Endothelial cell of umbilical vein (primary cell): Measurements from ENCODE around the gene SLC28A2. TPM values are rescaled to one million over a fixed set of nuclear protein-coding genes. Genes with fewer than 3 reads are reported as not detected.
A peak's percentile ranks its signal among the peaks of the same experiment; 100 is the strongest.

Source experiments
- BruUV-seq: library from RNA; stranded (reverse); fragments of 400-500 nt; replicated peaks from 2 replicates; lab custom pipeline; 2021; lab: Mats Ljungman, UMichigan
- CTCF ChIA-PET: fragments of 300-600, 350-600 bp; sonication (Branson Sonifier 250); formaldehyde crosslinking; loops from one replicate; lab custom pipeline; 2021; ENCODE audit warnings: antibody characterized with exemption, inconsistent platforms; lab: Charles Lee
- POLR2A ChIA-PET: fragments of 300-600, 350-600 bp; sonication (Branson Sonifier 250); formaldehyde crosslinking; loops from one replicate; lab custom pipeline; 2021; ENCODE audit warnings: antibody characterized with exemption, inconsistent platforms; lab: Charles Lee
- DNase-seq: peaks from one replicate; pipeline ENCODE4 v3.0.0-alpha.2; 2011; ENCODE audit warnings: low read depth, low spot score
- FAIRE-seq: peaks from 2 replicates; lab custom pipeline; 2011; peaks lifted over from hg19 to GRCh38; lab: Jason Lieb, UNC
- H2AFZ ChIP-seq: 2 replicates; pipeline ENCODE4 v1.6.0; 2012; ENCODE audit warnings: low read depth, low read length, control low read depth, inconsistent platforms
- H3K27ac ChIP-seq: 2 replicates; pipeline ENCODE4 v1.5.1; 2011; ENCODE audit warnings: low read depth, mild to moderate bottlenecking, control low read depth, low read length, moderate library complexity; ENCODE audit not compliant: insufficient read depth
- H3K27me3 ChIP-seq, 2 experiments: 2 replicates each; pipeline versions ENCODE4 v1.6.0 to v1.6.1; 2011; ENCODE audit warnings: low read length in 2 of 2, mixed read lengths in 1 of 2; ENCODE audit not compliant: control insufficient read depth in 2 of 2, insufficient read depth in 2 of 2
- H3K36me3 ChIP-seq, 2 experiments: 2 replicates in 1 of 2; 3 replicates in 1 of 2; pipeline ENCODE4 v1.5.1; 2011; ENCODE audit warnings: low read length in 2 of 2, mild to moderate bottlenecking in 1 of 2, moderate library complexity in 1 of 2; ENCODE audit not compliant: control insufficient read depth in 2 of 2, insufficient read depth in 2 of 2; ENCODE audit errors: extremely low read depth in 1 of 2
- H3K4me1 ChIP-seq: 3 replicates; pipeline ENCODE4 v1.5.1; 2011; ENCODE audit warnings: mild to moderate bottlenecking, low read length; ENCODE audit not compliant: control insufficient read depth, insufficient read depth; ENCODE audit errors: extremely low read depth
- H3K4me2 ChIP-seq: 2 replicates; pipeline ENCODE4 v1.6.1; 2011; ENCODE audit warnings: low read length, control low read depth, mixed read lengths; ENCODE audit not compliant: insufficient read depth
- H3K4me3 ChIP-seq, 3 experiments: fragments of 200-600 bp in 1 of 3; sonication (generic), shearing (Covaris generic) in 1 of 3; replicated peaks in 1 of 3; 2 replicates each; pipeline ENCODE4 v1.5.1; 2011 to 2016; ENCODE audit warnings: control low read depth in 3 of 3, low read length in 3 of 3, mild to moderate bottlenecking in 2 of 3, inconsistent platforms in 1 of 3, low read depth in 1 of 3, moderate library complexity in 1 of 3; ENCODE audit not compliant: insufficient read depth in 1 of 3
- H3K79me2 ChIP-seq: 2 replicates; pipeline ENCODE4 v1.6.0; 2012; ENCODE audit warnings: low read length, inconsistent platforms; ENCODE audit not compliant: control insufficient read depth, insufficient read depth
- H3K9ac ChIP-seq: replicated peaks from 2 replicates; pipeline ENCODE3; 2011; ENCODE audit warnings: low read length, control low read depth; ENCODE audit not compliant: insufficient read depth; ENCODE audit errors: extremely low read depth
- H3K9me1 ChIP-seq: replicated peaks from 3 replicates; pipeline ENCODE4 v1.6.0; 2011; ENCODE audit warnings: mild to moderate bottlenecking, low read length; ENCODE audit not compliant: control insufficient read depth, insufficient read depth; ENCODE audit errors: extremely low read depth
- H3K9me3 ChIP-seq: replicated peaks from 2 replicates; pipeline ENCODE4 v1.5.1; 2012; ENCODE audit warnings: low read length, inconsistent platforms; ENCODE audit not compliant: control insufficient read depth, insufficient read depth
- H4K20me1 ChIP-seq: replicated peaks from 2 replicates; pipeline ENCODE3; 2011; ENCODE audit warnings: mild to moderate bottlenecking, low read length; ENCODE audit not compliant: control insufficient read depth, insufficient read depth; ENCODE audit errors: extremely low read depth
- CTCF ChIP-seq, 2 donors: IDR thresholded peaks; 1 replicate in 1 of 2; 2 replicates in 1 of 2; pipeline ENCODE4 v1.5.1; 2011; ENCODE audit warnings: low read length in 2 of 2, mild to moderate bottlenecking in 2 of 2, moderate library complexity in 2 of 2, control low read depth in 1 of 2, inconsistent platforms in 1 of 2, low read depth in 1 of 2; ENCODE audit not compliant: insufficient read depth in 1 of 2; ENCODE audit errors: extremely low read depth in 1 of 2
- EZH2 ChIP-seq: IDR thresholded peaks from 2 replicates; pipeline ENCODE4 v1.6.1; 2012; ENCODE audit warnings: borderline replicate concordance, low read depth, mild to moderate bottlenecking, moderate library complexity, low read length, inconsistent platforms; ENCODE audit not compliant: severe bottlenecking
- MAX ChIP-seq: IDR thresholded peaks from 2 replicates; pipeline ENCODE4 v1.6.1; 2011; ENCODE audit not compliant: insufficient read depth, insufficient read length
- POLR2AphosphoS5 ChIP-seq: IDR thresholded peaks from 2 replicates; pipeline ENCODE4 v1.6.1; 2012; ENCODE audit warnings: low read depth, mild to moderate bottlenecking, control low read depth, low read length, moderate library complexity; ENCODE audit not compliant: insufficient read depth
- dilution Hi-C: fragments of 300-500 bp; cut with MboI; formaldehyde crosslinking; loops from one replicate; pipeline ENCODE4 v1.15.0; 2019; ENCODE audit warnings: low sequenced_read_pairs; ENCODE audit not compliant: extremely low pct_ligation_motif_present
- intact Hi-C: fragments of 100-400 bp; cut with micrococcal nuclease; formaldehyde crosslinking; loops from one replicate; pipeline ENCODE4 v1.10.0; 2022
- polyA plus RNA-seq, 4 experiments: library from polyadenylated mRNA; depleted of rRNA in 3 of 4; stranded (reverse) in 3 of 4; unstranded in 1 of 4; fragments of >200 nt; gene quantifications; 2 replicates each; pipeline versions ENCODE4 v1.2.1 to v1.2.3, GENCODE V29; 2011 to 2012; ENCODE audit warnings: missing spikeins in 1 of 4
- total RNA-seq: library from RNA; stranded (reverse); gene quantifications from 2 replicates; pipeline ENCODE4 v1.2.3, GENCODE V29; 2021

SLC28A2 gene
- total and polyA plus RNA-seq, 2 donors (not counting 3 experiments of a cell fraction or from before 2014, with no cell fraction given), result not detected

- TF ChIP-seq EZH2, result no peak
- TF ChIP-seq CTCF (IDR thresholded peaks at IDR 0.05; ENCODE audit: extremely low read depth in 1 of 2, insufficient read depth in 1 of 2, low read depth in 1 of 2, low read length in 2 of 2), result peak in 1 of 2 donors; percentile 2
- H3K9me1 ChIP-seq, result no peaks in the 10 kb centered on the region
- no peaks in the 10 kb centered on the region for H3K4me1 ChIP-seq
- H3K4me2 ChIP-seq, result no peak overlapping the region
- POLR2A ChIA-PET, result no interaction called here
- CTCF ChIA-PET, result no interaction called here
- DNase-seq (no peak), FAIRE-seq (no peak)
- no peaks in the 10 kb centered on the region for H3K79me2 ChIP-seq
- H2AFZ ChIP-seq, result no peak overlapping the region
- no peaks in the 10 kb centered on the region for H4K20me1 ChIP-seq
- H3K27me3 ChIP-seq, result no peaks in the 10 kb centered on the region
- no TSS peak for BruUV-seq
- no peaks in the 10 kb centered on the region for H3K9me3 ChIP-seq
- no peaks in the 10 kb centered on the region for H3K36me3 ChIP-seq
- no peak overlapping the region for H3K9ac ChIP-seq
- H3K27ac ChIP-seq, result no peak overlapping the region
- no peak overlapping the region for H3K4me3 ChIP-seq
- intact Hi-C loops (no loop called here), dilution Hi-C loops (no loop called here)
Observed at GRCh38 chr15:45268135-45268534, 16.1 kb downstream of the SLC28A2 start.

GRCh38 chr15:45274636-45275380 is 22.8 kb downstream of the SLC28A2 start:
- POLR2A ChIA-PET, result no interaction called here
- dilution Hi-C loops, result no loop called here
- no peak overlapping the region for H3K4me2 ChIP-seq
- no peaks in the 10 kb centered on the region for H3K27me3 ChIP-seq
- no peaks in the 10 kb centered on the region for H4K20me1 ChIP-seq
- peaks cover 8% of the 10 kb centered on the region for H3K4me1 ChIP-seq
- FAIRE-seq (no peak), DNase-seq (no peak)
- BruUV-seq, result no TSS peak
- H3K79me2 ChIP-seq, result no peaks in the 10 kb centered on the region
- H3K27ac ChIP-seq, result no peak overlapping the region
- H2AFZ ChIP-seq, result no peak overlapping the region
- H3K9ac ChIP-seq, result no peak overlapping the region
- H3K36me3 ChIP-seq, result no peaks in the 10 kb centered on the region
- TF ChIP-seq POLR2AphosphoS5, result no peak
- no peak for TF ChIP-seq CTCF (IDR thresholded peaks at IDR 0.05; ENCODE audit: extremely low read depth in 1 of 2, insufficient read depth in 1 of 2, low read depth in 1 of 2, low read length in 2 of 2)
- TF ChIP-seq MAX, result no peak
- CTCF ChIA-PET, result interaction anchor here (0.7 kb wide), 1 partner anchor 379 kb away, joined by 3 read pairs; no protein-coding TSS in a partner anchor
- H3K9me1 ChIP-seq, result no peaks in the 10 kb centered on the region
- intact Hi-C loops, result no loop called here
- H3K4me3 ChIP-seq, result no peak overlapping the region
- no peaks in the 10 kb centered on the region for H3K9me3 ChIP-seq
